Mammary epithelial cell (primary cell): Measurements from ENCODE around the gene TP63.

Source experiments
- CTCF ChIP-seq, 2 donors: IDR thresholded peaks in 1 of 2; conservative IDR thresholded peaks in 1 of 2; 2 replicates each; pipeline ENCODE4 v1.5.1; 2011 to 2012; ENCODE audit warnings: inconsistent platforms in 2 of 2, low read length in 2 of 2, mild to moderate bottlenecking in 2 of 2, control low read depth in 1 of 2, low read depth in 1 of 2; ENCODE audit not compliant: insufficient read depth in 1 of 2; ENCODE audit errors: extremely low read depth in 1 of 2
- EZH2 ChIP-seq: IDR thresholded peaks from 2 replicates; pipeline ENCODE4 v1.6.1; 2012; ENCODE audit warnings: low read length, inconsistent platforms, borderline replicate concordance

- TF ChIP-seq CTCF (conservative IDR thresholded peaks at IDR 0.05 in 1 of 2, IDR thresholded peaks at IDR 0.05 in 1 of 2; ENCODE audit: extremely low read depth in 1 of 2, insufficient read depth in 1 of 2, low read depth in 1 of 2, low read length in 2 of 2): no peak
- TF ChIP-seq EZH2: no peak
Observed at GRCh38 chr3:189860296-189860695, 229.1 kb downstream of the TP63 start.
